LNCaP clone FGC (cell line): Measurements from ENCODE around the gene SOBP.
A peak's percentile ranks its signal among the peaks of the same experiment; 100 is the strongest.

ENCODE experiments used
- DNase-seq: peaks from one replicate; pipeline ENCODE4 v3.0.0-alpha.2; 2011; ENCODE audit warnings: low read depth
- H3K4me3 ChIP-seq: 2 replicates; pipeline ENCODE4 v1.5.1; 2011; ENCODE audit warnings: mild to moderate bottlenecking, low read depth, low read length, control low read depth
- CTCF ChIP-seq: IDR thresholded peaks from 2 replicates; pipeline ENCODE4 v1.5.1; 2012; ENCODE audit warnings: mild to moderate bottlenecking; ENCODE audit not compliant: control insufficient read depth, insufficient read depth; ENCODE audit errors: extremely low read depth

The SOBP gene

GRCh38 chr6:107444277-107444676, 45.6 kb upstream of the SOBP start:
- no peak for DNase-seq
- no peak for TF ChIP-seq CTCF

GRCh38 chr6:107447663-107448216, 42.2 kb upstream of the SOBP start:
- TF ChIP-seq CTCF: no peak
- H3K4me3 ChIP-seq: no peak overlapping the region
- no peak for DNase-seq

More at GRCh38 chr6:107444277-107444676, 45.6 kb upstream of the SOBP start:
- no peak overlapping the region for H3K4me3 ChIP-seq

DNA sequence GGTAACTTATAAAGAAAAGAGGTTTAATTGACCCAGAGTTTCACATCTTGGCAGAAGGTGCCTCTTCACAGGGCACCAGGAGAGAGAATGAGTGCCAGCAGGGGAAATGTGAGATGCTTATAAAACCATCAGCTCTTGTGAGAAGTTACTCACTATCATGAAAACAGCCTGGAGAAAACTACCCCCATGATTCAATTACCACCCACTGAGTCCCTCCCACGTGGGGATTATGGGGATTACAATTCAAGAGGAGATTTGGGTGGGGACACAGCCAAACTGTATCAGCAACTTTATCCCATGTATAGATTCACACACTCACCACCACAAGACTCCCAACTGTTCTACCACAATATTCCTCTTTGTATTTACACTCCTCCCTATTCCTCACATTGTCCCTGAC, 41.1 kb upstream of the SOBP start:
- no peak for DNase-seq
- H3K4me3 ChIP-seq: no peak overlapping the region
- no peak for TF ChIP-seq CTCF

DNA sequence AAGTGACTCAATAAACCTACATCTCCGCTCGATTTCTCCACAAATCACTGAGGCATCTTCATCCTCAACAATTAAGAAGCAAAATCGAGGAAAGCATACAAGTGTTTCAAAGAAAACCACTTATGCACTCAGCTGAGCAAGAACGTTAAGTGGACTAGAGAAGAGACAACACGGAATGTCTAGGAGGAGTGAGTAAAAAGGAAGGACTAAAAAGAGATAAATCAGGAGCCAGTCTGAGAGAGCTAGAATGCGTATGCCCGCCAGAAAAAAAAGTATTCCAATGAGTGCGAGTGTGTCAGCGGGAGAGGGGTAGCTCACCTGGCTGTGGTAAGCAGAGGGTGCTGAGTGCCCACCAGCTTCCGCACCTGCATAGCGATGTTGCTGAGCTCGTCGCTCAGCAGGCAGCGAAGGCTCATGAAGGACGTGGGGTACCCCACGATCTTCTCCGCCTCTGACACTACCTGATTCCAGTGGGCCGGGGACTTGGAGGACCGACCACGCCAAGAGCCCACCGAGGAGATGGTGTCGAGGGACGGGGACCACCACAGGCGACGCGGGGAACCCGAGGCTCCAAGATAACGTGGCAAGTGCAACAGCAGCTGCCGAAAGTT, 31.1 kb upstream of the SOBP start:
- H3K4me3 ChIP-seq: peak overlapping the region; percentile 97
- no peak for TF ChIP-seq CTCF
- DNase-seq: no peak

GRCh38 chr6:107459283-107460082, 30.4 kb upstream of the SOBP start, which contains the start of gene PDSS2:
Gene PDSS2, minus strand, starts transcription at chr6:107459564. Its CDS starts 279 bp downstream, at chr6:107459285.
- TF ChIP-seq CTCF: peak; percentile 64
- peak; percentile 94 for DNase-seq
- peak within 1 kb of the TSS; percentile 97 for H3K4me3 ChIP-seq

- TF ChIP-seq CTCF: no peak
- peak overlapping the region; percentile 97 for H3K4me3 ChIP-seq
- no peak for DNase-seq
Measured at GRCh38 chr6:107460083-107460631, 29.8 kb upstream of the SOBP start.
